Activated T-helper 1 cell treated with Interleukin-2 at 50 U/mL for 16 hours (primary cell): Measurements from ENCODE around the gene SUB1.

ENCODE experiments used
- DNase-seq: peaks from one replicate; pipeline ENCODE4 v3.0.0-alpha.2; 2020; ENCODE audit warnings: low read depth

The SUB1 gene

DNA sequence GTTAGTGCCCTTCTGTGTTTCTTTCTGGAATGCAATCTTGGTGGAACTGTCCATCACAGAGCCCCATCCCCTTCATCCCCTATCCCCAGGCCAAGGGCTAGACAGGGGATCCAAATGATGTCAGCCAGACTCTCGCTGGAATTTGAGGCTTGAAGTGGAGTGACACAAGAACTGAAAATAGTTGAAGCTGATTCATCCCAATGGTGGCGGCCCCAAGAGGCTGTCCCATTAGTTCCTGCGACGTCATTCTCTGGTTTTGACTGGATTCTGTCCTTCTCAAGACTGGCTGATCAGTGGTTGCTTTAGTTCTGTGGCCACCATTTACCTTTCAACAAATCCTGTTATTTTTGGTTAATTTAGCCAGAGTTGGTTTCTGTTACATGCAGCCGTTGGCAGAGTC, 59.9 kb downstream of the SUB1 start:
- DNase-seq: no peak

DNA sequence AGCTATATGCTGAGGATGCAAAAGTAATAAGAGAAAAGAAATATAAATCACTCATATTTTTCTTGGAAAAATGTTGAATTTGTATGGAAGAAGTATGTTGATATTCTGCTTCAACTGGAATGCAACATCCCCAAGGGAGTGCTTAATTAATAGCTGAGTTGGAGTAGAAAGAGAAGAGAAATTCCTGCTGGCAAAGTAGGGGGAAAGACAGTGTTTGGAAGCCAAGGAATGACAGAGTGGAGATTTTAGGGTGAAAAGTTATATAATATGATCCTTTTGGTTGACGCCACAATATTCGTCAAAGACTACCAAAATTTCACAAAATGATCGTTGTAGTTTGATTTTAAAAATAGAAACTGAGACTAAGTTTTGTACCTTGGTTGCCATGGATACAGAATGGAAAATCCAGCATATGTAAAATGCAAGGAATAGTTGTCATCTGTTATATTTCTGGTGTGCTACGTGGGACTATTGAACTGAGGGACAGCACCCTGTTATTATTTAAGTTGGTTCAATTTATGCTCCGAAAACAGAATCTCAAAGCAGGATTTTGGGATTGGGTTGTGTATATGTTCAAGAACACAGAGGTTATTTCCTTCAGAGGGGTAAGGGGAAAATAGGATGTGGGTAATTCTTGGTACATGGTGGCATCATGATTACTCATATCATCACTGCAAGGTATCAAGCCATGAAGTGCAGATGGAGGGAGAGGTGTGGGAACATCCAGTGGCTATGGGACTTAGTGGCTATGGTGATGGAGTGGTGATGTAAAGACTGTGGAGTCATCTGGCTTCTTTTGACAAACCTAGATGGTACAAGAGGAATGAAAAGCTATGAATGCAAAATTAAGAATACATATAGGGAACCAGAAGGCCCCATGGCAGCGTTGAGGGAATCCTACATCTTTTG, 61.0 kb downstream of the SUB1 start:
- no peak for DNase-seq

DNA sequence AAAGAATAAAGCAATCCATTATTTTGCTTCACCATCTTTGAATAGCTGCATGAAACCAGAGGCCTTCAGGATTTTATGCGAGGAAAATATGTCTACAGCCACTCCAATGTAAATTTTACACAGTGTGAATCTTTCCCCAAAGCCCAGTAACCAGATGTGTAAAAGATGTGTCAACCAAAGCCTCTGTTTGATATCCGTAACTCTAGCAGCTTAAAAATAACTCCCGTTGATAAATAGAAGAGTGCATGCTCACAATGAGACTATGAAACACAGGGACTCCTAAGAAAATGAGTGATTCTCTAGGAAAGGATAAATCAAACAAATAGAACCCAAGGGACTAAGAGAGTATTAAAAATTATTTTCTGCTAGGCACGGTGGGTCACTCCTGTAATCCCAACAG, 65.7 kb downstream of the SUB1 start:
- DNase-seq: no peak

DNA sequence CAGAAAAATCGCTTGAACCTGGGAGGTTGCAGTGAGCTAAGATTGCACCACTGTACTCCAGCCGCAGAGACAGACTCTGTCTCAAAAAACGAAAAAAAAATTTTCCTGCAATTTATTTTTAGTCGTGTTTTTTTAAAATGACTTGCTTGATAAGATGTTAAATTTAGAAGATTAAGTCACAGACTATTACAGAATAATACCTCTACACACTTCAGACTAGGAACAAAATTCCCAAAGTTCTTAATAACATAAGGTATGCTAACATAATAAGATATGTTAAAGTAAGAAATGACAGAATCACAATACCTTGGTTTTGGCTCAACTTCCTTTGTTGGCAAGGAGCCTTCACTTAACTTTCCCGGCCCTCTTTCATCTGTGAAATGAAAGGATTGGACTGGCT, 66.3 kb downstream of the SUB1 start:
- DNase-seq: no peak
